HG02759 (cell line): Measurements from ENCODE around the gene BRD9.
"Not testable (repeated sequence)": the region's sequence is repeated elsewhere in the genome, so short reads cannot be mapped to it uniquely, and the experiment has no call there.

Source experiments
- ATAC-seq: cut with Tn5 transposase; IDR thresholded peaks from one replicate; pipeline ENCODE4 v1.9.1; 2021; ENCODE audit warnings: mild to moderate bottlenecking, moderate library complexity; ENCODE audit not compliant: unreplicated experiment

Gene BRD9

DNA sequence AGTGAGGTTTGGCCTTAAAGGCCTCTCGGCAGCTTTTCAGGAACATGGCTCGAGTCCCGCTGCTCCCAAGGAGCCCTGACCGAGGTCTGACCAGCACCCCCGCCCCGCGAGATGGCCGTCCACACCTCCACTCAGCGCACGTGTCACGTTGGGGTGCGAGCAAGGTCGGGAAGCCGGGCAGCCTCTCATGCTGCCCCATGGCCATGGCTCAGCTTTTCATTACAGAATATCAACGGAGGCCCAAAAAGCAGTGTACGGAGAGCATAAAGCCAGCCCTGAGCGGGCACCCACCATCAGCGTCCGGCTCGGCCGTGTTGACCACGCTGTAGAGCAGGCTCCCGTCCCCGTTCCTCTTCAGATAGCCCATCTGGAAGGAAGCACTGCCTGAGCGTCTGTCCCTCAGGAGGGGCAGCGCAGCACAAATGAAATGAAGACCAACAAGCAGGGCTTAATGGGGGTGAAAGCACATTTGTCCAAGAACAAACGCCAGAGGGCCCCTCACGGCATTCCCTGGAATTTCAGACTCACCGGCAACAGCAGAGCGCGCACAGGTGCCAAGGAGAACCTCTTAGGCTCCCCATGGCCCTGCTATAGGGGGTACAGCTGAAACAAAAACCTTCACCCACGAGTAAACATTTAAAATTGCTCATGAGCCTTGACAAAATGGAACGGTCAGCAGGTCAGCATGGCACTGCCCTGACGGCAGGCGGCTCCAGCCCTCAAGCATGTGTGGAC is 11.6 kb downstream of the BRD9 start:
- no peak for ATAC-seq

DNA sequence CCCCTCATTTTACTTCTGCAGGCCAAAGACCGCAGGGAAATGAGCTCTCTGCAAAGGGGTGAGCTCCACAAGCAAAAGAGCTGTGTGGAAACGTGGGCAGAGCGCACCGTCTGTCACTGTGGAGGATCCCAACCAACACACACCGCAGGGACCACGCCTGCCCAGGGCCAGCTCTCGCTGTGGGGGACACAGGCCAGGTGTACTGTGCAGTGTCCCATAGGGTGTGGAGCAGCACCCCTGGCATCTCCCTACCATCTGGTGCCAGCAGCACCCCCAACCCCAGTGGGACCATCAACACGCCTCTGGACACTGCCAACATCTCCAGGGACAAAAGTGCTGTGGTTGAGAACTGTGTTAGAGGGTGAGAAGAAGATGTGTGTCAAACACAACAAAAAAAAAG is 13.9 kb downstream of the BRD9 start:
- ATAC-seq: not testable (repeated sequence)

DNA sequence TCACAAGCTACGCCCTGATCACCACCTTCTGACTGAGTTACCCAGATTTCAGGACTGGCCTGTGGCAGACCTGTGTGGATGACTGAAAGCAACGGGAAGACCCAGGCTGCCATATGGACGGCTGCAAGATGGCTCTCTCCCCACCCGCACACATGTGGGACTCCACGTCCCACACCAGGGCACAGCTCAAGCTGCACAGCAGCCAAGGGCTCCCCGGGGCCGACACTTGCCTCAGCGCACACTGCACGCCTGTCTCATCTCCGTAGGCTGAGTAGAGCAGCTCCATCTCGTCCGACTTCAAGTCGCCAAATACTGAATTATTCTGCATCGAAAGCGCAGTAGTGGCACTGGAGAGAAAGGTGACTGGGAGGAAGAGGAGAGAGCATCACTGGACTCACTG is 14.5 kb downstream of the BRD9 start:
- no peak for ATAC-seq

DNA sequence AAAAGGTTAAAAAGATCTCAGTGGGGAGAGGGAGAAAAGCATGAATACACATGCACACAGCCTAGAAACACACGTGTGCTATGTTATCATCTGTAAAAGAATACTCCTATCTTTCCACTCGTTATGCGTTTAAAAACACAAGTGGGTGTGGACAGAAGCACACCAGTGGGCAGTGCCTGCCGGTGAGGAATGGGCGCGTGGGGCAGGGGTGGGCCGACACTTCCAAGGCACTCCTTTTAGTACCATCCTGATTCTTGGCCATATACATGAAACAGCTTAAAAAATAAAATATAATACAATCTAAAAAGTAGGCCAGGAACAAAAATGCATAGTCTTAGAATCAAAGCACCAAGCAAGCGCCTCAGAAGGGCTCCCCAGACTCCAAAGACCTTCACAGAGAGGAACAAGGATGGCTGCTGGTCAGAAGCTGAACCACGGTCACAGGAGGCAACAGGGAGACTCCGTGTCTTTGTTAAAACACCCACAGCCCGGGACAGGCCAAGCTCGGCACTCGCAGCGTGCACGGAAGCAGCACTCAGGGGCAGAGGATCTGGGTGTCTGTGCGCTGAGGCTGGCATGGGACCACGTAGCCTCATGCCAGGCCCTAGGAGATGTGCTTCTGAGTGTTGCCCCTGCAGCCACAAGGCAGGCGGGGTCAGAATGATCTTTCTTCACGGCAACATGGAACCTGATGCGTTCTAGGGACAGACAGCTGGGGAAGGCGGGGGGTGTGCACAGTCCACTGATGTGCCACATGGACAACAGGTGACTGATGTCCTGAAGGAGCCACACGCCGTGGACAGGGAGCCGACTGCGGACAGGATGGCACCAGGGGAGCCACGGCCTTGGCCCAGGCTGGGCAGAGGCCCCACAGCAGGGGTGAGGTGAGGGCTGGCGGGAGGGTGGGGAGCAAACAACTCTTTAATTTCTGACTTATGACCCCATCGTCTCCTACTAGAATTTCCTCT is 15.9 kb downstream of the BRD9 start:
- ATAC-seq: no peak

DNA sequence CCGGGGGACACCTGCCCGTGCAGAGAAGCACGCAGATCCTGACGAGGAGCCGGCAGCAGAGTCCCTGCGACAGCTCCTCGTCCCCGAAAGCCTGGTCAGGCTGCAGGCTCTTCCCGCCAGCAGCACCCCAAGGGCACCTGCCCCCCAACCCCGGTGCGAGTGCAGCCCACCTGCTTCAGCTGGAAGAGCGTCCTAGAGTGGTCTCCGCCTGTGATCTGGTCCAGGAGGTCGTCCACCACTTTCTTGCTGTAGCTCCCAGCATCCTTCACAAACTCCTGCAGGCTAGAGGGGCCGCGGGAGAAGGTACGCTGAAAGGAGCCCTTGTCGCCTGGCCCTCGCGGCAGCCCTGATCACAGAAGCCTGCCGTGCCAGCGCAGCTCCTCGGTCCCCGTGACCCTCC is 16.7 kb downstream of the BRD9 start:
- ATAC-seq: no peak

DNA sequence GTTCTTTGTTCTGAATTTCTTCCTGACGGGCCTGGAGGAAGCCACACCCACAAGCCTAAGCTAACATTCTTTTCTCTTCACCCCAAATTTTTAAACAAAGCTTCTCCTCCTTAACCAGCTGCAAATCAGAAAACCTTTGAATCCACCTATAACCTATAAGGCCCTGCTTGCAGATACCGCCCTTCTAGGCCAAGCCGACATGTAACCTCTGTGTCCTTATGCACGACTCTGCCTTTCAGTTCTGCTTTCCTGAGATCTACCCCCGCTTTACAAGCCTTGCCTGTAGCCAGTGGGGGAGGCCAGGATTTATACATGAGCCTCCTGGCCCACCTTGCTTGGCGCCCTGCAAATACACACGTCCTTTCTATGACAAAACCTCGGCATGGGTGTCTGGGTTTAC is 19.3 kb downstream of the BRD9 start:
- ATAC-seq: no peak

DNA sequence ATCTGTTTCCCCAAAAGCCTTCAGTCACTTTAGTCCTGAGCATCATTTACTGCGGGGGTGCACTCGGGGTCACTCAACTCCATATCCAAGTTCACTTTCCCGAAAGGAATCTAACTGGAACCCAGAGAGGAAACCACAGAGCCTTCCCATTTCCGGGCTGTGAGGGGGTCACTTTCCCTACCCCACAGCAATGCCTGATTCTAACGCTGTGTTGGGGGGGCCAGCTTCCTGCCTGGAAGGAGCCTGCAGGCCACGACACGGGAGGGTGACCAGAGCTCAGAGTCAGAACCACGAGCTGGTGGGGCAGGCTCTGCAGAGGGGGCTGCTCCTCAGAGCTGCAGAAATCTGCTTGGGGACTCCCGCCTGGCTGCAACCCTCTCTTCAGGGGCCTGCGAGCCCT is 20.3 kb downstream of the BRD9 start:
- ATAC-seq: no peak

DNA sequence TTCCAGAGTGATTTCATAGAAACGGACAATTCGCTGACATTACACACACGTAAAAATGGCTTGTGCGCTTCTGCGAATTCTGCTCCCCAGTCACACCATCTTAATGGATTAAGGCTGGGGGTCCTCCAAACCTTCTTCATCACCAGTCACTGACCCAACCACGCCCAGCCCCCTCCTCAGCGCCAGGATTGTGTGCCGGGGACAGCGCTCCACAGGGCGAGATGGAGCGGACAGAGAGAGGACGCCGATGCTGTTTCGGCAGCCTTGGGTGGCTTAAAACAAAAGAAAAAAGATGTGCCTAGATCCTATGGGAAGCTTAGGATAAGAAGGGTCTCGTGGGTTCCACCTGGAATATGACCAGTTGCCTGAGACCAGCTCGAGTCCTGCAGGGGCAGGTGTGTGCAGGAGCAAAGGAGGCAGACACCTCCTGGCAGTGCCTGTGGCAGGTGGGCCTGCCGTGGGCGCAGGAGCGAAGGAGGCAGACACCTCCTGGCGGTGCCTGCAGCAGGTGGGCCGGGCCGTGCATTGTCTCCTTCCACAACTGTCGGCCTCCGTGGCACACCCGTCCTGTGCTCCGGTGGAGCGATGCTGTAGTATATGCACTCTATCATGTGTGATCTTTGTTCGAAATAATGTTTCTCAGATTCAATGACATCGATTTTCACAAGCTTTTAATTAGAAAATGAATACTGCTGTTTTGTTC is 20.9 kb downstream of the BRD9 start:
- ATAC-seq: no peak

DNA sequence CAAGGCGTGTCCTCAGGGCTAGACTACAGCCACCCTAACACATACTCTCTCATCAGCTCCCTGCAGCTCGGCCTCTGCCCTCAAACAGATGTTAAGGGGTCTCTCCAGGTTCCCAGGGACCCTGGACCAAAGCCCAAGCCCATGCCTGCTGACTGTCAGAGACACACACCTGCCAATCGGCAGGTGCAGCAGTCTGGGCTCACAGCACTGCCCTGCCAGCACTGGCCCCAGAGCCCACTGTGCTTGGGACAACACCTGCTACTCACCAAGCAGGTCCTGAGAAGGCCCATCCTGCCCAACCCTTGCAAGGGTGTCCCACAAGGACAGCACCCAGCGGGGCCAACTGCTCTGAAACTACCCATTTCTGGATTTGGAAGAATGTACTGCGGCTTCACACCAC is 21.6 kb downstream of the BRD9 start:
- no peak for ATAC-seq

DNA sequence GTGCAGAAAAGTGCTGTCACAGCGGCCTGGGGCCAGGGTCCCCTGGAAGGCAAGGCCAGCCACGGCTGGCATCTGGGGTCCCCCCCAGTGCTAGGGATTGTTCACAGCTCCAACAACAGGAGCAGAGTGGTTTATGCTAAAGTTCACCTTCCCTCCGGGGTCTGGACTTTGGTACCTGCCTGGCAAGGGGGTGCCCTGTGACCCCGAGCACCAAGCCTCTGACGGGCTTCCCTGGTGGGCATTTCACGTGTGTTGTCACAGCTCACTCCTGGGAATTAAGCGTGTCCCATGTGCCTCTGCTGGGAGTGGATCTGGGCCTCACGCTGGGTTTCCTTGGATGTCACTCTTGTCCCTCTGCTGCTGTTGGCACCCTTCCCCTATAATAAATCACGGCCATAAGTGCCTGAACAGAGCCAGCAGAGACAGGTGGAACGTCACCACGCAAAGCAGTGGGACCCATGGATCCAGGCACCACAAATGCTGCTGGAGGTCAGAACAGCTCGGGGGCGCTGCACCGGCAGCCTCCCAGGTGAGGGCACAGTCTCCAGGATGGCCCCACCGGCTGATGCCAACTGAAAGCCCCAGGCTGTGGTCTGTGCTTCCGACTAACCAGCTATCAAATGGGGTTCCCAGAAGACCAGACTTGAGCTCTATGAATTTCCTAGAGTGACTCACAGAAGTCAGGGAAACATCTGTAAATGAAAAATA is 24.0 kb downstream of the BRD9 start:
- ATAC-seq: no peak

DNA sequence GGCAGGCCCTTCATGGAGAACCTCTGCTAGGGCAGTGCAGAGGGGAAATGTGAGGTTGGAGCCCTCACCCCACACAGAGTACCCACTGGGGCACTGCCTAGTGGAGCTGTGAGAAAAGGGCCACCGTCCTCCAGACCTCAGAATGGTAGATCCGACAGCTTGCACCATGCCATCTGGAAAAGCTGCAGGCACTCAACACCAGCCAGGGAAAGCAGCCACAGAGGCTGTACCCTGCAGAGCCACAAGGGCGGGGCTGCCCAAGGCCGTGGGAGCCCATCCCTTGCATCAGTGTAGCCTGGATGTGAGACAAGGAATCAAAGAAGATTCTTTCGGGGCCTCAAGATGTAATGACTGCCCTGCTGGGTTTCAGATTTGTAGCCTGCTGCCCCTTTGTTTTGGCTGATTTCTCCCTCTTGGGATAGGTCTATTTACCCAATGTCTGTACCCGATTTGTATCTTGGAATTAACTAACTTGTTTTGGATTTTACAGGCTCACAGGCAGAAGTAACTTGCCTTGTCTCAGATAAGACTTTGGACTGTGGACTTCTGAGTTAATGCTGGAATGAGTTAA is 25.2 kb downstream of the BRD9 start:
- no peak for ATAC-seq

DNA sequence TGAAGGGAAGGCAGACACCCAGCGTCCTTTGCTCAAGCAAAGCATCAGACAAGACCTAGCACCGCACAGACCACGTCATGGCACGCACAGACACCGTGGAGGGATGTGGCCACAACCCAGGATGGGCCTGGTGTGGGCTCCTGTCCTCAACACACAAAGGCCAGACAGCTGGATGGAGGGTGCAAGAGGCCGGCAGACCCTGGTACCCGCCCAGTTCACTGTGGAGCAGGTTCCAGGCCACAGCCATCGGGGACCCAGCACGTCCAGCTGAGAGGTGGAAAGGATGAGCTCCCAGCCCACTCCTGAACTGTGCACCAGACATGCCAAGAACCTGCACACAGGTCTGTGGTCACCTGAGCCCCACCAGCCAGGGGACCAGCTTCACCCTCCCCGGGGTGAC is 26.8 kb downstream of the BRD9 start:
- no peak for ATAC-seq

DNA sequence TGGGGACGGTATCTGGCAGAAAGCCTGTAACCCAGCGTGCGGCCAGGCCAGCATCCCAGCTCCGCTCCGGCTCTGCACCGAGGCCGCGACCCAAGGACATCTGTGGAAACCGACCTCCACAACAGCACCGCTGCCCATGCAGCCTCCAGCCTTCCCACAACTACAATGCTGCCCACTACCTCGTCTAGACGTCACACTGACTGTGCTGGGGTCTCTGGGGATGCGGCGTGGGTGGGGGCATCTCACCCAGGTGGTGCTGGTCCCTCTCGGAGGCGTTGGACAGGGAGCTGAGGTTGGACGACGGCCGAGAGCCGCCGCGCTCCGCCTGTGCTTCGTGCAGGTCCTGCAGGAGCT is 27.5 kb downstream of the BRD9 start:
- no peak for ATAC-seq

DNA sequence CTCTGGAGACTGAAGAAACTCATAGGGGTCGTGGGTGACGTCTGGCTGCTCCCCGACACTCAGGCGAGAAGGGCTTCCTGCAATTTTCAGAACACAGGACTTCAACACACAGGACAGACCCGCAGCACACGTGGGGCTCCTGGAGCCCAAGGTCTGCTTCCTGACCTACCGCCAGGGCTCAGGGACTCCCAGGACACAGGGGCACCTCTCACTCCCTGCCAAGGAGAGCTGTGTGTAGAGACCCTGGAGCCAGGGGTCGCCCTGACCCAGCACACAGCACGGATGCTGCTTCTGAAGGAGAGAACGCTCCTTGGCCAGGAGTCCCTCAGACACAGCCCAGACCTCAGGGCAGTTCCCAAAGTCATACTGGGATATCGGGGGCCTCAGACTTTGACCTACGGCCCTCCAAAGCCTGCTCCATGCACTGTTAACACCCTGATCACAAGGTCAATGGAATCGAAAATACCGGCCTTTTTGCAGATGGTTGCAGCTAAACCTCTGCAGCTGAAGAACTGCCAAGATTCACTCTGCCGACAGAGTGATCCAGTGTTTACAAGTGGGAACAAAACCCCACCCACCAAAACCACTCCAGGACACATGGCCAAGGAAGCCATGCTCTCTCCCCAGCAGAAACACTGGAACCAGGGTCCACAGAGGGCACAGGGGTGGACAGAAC is 28.0 kb downstream of the BRD9 start:
- ATAC-seq: no peak

DNA sequence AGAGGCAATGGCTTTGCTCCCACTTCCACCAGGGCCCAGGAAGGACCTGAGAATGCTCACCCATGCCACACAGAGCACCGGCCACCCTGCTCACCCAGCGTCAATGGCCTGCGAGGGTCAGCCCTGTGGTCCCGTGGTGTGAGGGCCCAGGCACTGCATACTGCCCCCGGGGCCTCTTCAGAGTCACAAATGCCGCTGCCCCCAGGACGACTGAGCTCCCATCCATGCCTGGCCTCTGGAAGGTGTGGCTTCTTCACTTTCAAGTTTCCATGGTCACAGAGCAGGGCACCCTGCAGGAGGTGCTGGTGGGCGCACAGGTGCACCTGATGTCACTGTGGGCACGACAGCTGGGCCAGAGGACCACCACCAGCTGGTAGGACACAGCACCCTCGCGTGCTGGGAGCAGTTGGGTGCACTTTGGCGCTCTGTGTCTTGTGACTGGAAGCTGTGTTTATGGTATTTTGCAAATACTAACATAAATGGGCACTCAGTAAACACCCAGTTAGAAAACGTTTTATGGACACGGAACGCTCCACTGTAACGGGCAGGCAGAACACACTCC is 29.3 kb downstream of the BRD9 start:
- ATAC-seq: no peak

DNA sequence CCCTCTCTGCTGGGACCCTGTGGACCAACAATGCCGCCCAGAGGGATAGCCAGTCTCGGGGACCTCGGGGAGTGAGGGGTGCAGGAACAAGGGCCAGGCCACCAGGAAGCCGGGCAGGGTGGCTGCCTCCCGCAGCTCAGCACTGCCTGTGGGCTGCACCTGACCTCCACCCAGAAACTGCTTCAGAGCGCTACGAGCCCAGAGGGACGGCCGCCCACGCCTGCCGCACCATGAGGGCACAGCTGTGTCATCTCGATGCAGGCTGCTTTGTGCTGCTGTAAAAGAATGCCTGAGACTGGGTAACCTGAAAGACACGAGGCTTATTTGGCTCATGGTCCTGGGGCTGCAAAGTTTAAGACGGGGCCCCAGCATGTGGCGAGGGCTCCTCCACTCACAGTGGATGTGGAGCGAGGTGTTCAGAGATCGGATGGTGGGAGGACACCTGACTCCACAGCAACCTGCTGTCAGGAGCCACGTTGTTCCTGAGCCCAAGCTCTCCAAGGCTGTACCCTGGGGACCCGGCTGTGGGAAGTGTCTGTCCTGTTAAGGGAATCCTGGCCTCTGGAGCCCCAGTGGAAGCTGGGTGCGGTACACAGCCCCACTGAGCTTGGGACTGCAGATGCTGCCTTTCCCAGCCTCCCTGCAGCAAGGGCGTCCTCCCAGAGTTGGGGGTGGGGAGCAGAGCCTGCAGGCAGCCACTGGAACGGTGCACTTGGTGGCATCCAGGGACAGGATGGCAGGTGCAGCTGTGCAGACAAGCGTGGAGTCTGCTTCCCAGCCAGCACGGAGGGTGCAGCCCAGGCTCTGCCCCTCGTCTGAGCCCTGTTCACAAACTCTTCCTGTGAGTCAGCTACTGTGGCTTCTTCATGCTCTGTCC is 30.0 kb downstream of the BRD9 start:
- no peak for ATAC-seq

DNA sequence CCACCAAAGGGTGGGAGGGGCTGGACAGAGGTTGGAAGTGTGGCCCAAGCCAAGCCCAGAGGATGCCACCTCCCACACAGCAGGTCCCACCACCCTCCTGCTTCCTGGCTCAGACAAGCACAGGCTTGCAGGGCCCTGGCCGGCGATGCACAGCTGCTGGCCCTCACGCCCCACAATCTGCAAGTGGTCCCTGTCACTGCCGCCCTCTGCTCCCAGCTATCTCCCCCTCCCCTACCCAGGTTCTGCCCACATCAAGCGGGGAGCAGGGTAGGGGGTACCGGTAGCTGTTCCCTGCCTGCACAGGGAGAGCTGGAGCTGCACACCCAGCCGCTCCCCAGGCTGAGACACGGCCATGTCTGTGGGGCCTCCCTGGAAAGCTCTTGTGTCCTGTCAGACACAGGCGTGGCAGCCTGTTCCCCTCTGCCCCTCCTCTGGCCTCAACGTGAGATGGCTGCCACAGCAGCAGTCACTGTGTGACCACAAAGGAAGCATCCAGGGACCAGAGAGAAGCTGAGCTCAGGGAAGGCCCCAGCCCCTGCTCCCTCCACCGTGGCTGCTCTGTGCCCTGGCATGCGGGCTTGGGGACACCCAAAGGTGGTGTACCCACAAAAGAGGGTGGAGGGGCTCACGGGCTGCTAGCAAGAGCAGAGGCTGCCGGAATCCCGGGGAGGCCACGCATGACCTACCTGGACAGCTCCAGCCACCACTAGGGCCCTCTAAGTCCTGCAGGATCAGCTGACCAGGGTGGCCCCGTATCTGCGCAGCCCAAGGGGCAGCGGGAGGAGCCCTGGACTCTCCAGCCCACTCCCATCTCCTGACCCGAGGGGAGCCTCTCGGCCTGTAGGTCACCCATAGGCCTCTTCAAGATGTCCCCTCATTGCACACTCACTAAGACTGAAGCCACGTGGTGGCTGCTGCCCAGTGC is 30.9 kb downstream of the BRD9 start:
- no peak for ATAC-seq
